CD4-positive, alpha-beta T cell treated with Interleukin-6 for 4 hours (primary cell): ENCODE data around the gene SNX19.
A peak's percentile ranks its signal among the peaks of the same experiment; 100 is the strongest.
"Not testable (repeated sequence)": the region's sequence is repeated elsewhere in the genome, so short reads cannot be mapped to it uniquely, and the experiment has no call there.

Source experiments
- DNase-seq: peaks from one replicate; pipeline ENCODE4 v3.0.0-alpha.2; 2020; ENCODE audit warnings: mixed read lengths

Gene SNX19

GRCh38 chr11:130916238-130916855, at the start of gene SNX19:
SNX19 (minus strand) TSS chr11:130916479; CDS start chr11:130915939, 540 bp downstream.
- DNase-seq, result peak; percentile 92

GRCh38 chr11:130964058-130964792, 47.9 kb upstream of the SNX19 start:
- DNase-seq, result no peak

- DNase-seq, result no peak
These were observed 31.6 kb upstream of the SNX19 start for GRCh38 chr11:130947889-130948288.

- no peak for DNase-seq
These were observed 31.2 kb upstream of the SNX19 start for GRCh38 chr11:130947481-130947880.

GRCh38 chr11:130947058-130947457, 30.8 kb upstream of the SNX19 start:
- no peak for DNase-seq

- no peak for DNase-seq
These were observed 29.6 kb upstream of the SNX19 start for GRCh38 chr11:130945896-130946295.

GRCh38 chr11:130940706-130941105, 24.4 kb upstream of the SNX19 start:
- DNase-seq, result no peak

- no peak for DNase-seq
These were observed 20.8 kb upstream of the SNX19 start for GRCh38 chr11:130937051-130937450.

GRCh38 chr11:130932086-130932712, 15.9 kb upstream of the SNX19 start:
- no peak for DNase-seq

GRCh38 chr11:130924750-130925149, 8.5 kb upstream of the SNX19 start:
- DNase-seq, result no peak

GRCh38 chr11:130920612-130921011, 4.3 kb upstream of the SNX19 start:
- DNase-seq, result not testable (repeated sequence)

- DNase-seq, result no peak
These were observed 1.8 kb upstream of the SNX19 start for GRCh38 chr11:130918081-130918480.

GRCh38 chr11:130916910-130917309, 631 bp upstream of the SNX19 start:
- no peak for DNase-seq

GRCh38 chr11:130915603-130916237, 559 bp downstream of the SNX19 start:
- DNase-seq, result no peak

- no peak for DNase-seq
These were observed 3.0 kb downstream of the SNX19 start for GRCh38 chr11:130913268-130913667.

GRCh38 chr11:130912552-130912951, 3.7 kb downstream of the SNX19 start:
- DNase-seq, result no peak

- DNase-seq, result no peak
These were observed 5.0 kb downstream of the SNX19 start for GRCh38 chr11:130911306-130911705.

- no peak for DNase-seq
These were observed 6.6 kb downstream of the SNX19 start for GRCh38 chr11:130909650-130910049.

- DNase-seq, result no peak
These were observed 7.3 kb downstream of the SNX19 start for GRCh38 chr11:130908770-130909625.

GRCh38 chr11:130908061-130908460, 8.2 kb downstream of the SNX19 start:
- DNase-seq, result no peak

GRCh38 chr11:130907229-130907628, 9.1 kb downstream of the SNX19 start:
- DNase-seq, result no peak

GRCh38 chr11:130906616-130907015, 9.7 kb downstream of the SNX19 start:
- DNase-seq, result no peak

GRCh38 chr11:130905512-130905911, 10.8 kb downstream of the SNX19 start:
- no peak for DNase-seq
